Measurements from ENCODE around the gene ANGEL2.

DNA sequence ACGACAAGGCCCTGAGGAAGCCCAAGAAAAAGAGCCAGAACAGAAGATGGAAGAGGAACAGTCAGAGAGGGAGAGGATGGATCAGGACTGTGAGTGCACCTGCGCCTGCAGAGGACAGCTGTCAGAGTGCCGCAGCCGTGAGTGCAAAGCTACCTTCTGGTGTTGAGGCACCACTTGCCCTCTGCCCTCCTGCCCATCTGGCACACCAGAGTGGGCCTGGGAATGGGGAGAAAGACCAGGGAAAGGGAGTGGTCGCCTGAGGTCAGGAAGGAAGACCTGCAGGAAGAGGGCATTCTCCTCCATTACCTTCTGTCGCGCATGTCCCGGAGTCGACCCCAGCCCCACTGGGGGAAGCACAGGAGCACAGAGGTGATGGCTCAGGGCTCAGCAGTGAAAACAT lies 39.1 kb downstream of the ANGEL2 start:
- TF ChIP-seq POLR2A (IDR thresholded peaks at IDR 0.05; ENCODE audit: low read depth, low read length): no peak
- no peak for TF ChIP-seq TAF1 (IDR thresholded peaks at IDR 0.05; ENCODE audit: low read depth, low read length)

Measured in GM12891 (cell line).